Endometrial microvascular endothelial cells (primary cell): ENCODE results near the gene EIF4H. TPM values are rescaled to one million over a fixed set of nuclear protein-coding genes. Genes with fewer than 3 reads are reported as not detected.
"Not testable (repeated sequence)": the region's sequence is repeated elsewhere in the genome, so short reads cannot be mapped to it uniquely, and the experiment has no call there.

ENCODE experiments used
- in situ Hi-C: cut with HindIII; loops from 2 replicates; pipeline ENCODE4 v1.10.0; 2017; ENCODE audit warnings: low sequenced_read_pairs, low pct_unique_long_range_greater_than_20kb; ENCODE audit errors: inconsistent ontology term
- total RNA-seq: library from RNA; depleted of rRNA; stranded (reverse); fragments of >200 nt; gene quantifications from one replicate; pipeline ENCODE4 v1.2.3, GENCODE V29; 2015; ENCODE audit errors: inconsistent ontology term

EIF4H gene
- total RNA-seq: 394 TPM

GRCh38 chr7:74173866-74174605, at the start of gene EIF4H:
Gene EIF4H, plus strand, starts transcription at chr7:74174356. Its CDS starts 28 bp downstream, at chr7:74174384.
- in situ Hi-C loops: no loop called here

- in situ Hi-C loops: no loop called here
These were observed 47.8 kb upstream of the EIF4H start for GRCh38 chr7:74126220-74126880.

GRCh38 chr7:74129887-74130286, 44.3 kb upstream of the EIF4H start:
- in situ Hi-C loops: no loop called here

- in situ Hi-C loops: no loop called here
These were observed 43.6 kb upstream of the EIF4H start for GRCh38 chr7:74130518-74130917.

DNA sequence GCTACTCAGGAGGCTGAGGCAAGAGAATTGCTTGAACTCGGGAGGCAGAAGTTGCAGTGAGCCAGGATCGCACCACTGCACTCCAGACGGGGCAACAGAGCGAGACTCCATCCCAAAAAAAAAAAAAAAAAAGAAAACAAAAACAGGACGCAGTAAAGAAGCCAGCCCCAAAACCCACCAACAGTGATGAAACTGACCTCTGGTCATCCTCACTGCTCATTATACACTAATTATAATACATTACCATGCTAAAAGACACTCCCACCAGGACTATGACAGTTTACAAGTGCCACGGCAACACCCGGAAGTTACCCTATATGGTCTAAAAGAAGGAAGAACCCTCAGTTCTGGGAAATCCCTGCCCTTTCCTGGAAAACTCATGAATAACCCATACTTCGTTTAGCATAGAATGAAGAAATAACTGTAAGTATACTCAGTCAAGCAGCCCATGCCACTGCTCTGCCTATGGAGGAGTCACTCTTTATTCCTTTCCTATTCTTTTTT, 40.0 kb upstream of the EIF4H start:
- in situ Hi-C loops: no loop called here

DNA sequence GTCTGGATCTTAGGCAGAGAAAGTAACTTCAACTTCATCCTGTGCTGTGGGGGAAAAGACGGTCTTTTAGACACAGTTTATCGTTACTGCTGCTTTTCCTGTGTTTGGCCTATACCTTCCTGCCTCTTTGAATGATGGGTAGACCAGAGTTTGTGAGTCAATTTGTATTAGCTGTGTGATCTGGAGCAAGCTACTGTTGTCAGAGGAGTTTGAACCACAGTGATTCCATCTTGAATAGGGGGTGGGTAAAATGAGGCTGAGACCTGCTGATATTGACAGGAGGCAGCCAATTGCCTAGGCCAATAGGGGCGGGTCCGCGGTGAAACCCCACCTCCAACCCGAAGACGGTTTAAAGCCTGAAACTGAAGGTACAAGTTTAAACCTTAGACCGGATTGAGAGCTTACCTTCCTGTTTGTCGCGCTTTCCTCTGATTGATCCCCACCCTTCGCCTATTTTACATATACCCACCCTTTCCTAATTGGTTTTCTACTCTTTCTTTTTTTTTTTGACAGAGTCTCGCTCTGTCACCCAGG, 35.8 kb upstream of the EIF4H start:
- in situ Hi-C loops: no loop called here

DNA sequence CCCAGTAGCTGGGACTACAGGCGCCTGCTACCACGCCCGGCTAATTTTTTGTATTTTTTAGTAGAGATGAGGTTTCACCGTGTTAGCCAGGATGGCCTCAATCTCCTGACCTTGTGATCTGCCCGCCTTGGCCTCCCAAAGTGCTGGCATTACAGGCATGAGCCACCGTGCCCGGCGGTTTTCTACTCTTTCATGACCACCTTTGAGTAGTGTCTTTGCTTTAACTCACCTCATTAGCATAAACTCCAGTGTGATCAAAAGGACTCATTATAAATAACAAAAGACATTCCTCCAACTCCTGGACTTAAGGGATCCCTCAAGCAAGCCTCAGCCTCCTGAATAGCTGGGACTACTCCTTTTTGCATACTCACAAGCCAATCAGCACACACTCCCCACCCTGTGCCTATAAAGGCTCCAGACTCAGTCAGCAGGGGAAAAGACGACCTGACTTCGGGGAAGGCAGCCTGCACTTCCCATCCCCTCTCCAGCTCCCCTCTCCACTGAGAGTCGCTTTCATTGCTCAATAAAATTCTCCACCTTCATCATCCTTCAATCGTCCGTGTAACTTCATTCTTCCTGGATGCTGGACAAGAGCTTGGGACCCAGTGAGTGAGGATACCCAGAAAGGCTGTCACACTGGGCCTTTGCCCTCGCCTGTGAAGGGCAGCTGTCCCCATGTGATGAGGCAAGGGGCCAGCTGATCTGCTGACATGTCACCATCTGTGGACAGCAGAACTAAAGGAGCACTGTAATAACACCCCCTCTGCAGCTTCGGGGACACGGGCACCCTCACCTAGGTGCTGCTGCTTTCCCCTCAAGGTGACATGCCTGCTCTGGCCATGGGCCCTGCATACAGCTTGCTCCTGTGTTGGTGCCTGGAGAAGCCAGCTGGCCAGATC, 35.0 kb upstream of the EIF4H start:
- in situ Hi-C loops: no loop called here

DNA sequence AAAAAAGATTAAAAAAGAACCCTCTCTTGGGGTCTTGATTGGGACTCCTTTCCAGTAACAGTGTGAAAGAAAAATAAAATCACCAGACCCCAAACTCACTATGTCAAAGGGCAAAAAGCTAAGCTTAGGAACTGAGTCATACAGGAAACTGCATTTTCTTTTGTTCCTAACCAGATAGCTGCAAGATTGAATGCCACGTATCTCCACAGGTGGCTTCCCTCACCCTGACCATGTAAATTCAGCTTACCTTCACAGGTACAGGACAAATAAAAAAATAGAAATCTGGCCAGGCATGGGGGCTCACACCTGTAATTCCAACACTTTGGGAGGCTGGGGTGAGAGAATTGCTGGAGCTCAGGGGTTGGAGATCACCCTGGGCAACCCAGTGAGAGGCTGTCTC, 32.5 kb upstream of the EIF4H start:
- in situ Hi-C loops: no loop called here

DNA sequence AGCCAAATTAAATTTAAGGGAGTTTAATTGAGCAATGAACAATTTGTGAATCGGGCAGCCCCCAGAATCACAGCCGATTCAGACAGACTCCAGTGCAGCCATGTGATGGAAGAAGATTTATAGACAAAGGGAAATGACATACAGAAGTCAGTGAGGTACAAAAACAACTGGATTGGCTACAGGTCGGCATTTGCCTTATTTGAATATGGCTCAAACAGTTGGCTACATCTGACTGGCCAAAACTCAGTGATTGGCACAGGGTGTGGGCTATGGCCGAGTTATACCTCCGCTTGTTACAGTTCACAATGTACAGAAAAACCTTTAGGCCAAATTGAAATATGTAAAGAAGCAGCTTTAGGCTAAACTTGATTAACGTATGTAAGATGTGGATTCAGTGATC, 30.8 kb upstream of the EIF4H start:
- in situ Hi-C loops: no loop called here

DNA sequence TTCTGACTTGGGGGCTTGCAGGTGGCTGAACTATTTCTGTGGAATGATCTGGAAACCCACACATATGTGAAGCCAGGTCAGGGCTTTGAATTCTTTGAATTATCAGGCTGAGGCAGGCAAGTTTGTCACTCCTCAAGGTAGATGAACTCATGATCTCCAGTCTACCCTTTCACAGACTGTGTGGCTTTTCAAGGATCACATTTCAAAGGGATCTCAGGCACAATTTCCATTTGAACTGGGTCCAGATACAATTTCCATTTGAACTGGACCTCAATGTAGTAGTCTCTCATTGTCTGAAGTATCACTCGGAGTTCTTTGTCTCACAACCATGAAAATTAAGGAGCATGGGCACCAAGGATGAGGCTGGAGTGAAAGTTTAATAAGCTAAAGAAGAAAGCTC, 25.7 kb upstream of the EIF4H start:
- in situ Hi-C loops: no loop called here

DNA sequence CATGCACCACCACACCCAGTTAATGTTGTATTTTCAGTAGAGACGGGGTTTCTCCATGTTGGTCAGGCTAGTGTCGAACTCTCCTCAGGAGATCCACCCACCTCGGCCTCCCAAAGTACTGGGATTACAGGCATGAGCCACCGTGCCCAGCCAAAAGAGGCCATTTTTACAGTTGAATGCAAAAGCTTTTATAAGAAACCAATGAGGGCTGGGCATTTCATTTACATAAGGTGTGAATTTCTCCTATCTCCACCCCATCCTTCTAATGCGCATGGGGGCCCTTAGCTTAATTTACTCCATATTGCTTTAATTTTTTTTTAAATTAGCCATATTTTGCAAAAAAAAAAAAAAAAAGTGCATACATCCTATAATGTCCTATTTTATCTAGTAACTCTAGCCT, 25.1 kb upstream of the EIF4H start:
- in situ Hi-C loops: no loop called here

GRCh38 chr7:74149603-74150002, 24.6 kb upstream of the EIF4H start:
- in situ Hi-C loops: no loop called here

- in situ Hi-C loops: no loop called here
These were observed 20.4 kb upstream of the EIF4H start for GRCh38 chr7:74153736-74154135.

GRCh38 chr7:74155810-74156395, 18.3 kb upstream of the EIF4H start:
- in situ Hi-C loops: no loop called here

- in situ Hi-C loops: no loop called here
These were observed 16.6 kb upstream of the EIF4H start for GRCh38 chr7:74157605-74158004.

GRCh38 chr7:74164985-74165456, 9.1 kb upstream of the EIF4H start:
- in situ Hi-C loops: no loop called here

GRCh38 chr7:74165867-74166593, 8.1 kb upstream of the EIF4H start:
- in situ Hi-C loops: no loop called here

DNA sequence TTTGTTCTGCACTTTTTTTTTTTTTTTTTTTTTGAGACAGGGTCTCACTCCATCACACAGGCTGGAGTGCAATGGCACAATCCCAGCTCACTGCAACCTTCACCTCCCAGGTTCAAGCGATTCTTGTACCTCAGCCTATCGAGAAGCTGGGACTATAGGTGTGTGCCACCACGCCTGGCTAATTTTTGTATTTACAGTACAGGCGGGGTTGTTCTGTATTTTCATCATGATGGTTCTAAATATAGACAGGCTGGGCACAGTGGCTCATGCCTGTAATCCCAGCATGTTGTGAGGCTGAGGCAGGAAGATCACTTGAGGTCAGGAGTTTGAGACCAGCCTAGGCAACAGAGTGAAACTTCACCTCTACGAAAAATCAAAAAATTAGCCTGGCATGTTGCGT, 6.8 kb upstream of the EIF4H start:
- in situ Hi-C loops: not testable (repeated sequence)
